HepG2 (cell line): Measurements from ENCODE around the gene TK1. TPM values are rescaled to one million over a fixed set of nuclear protein-coding genes. Genes with fewer than 3 reads are reported as not detected.

Source experiments
- BCL6 ChIP-seq: IDR thresholded peaks from 2 replicates; pipeline ENCODE4 v1.6.1; 2016; ENCODE audit warnings: missing genetic modification reagents, missing compliant biosample characterization
- DNMT3B ChIP-seq: conservative IDR thresholded peaks from 2 replicates; pipeline ENCODE4 v1.6.1; 2016; ENCODE audit warnings: missing biosample characterization, control low read depth
- EED ChIP-seq: sonication (generic); formaldehyde crosslinking; IDR thresholded peaks from 2 replicates; pipeline ENCODE4 v1.5.0; 2020; ENCODE audit warnings: mild to moderate bottlenecking, missing genetic modification reagents
- ETV6 ChIP-seq: sonication (generic); formaldehyde crosslinking; conservative IDR thresholded peaks from 2 replicates; pipeline ENCODE4 v1.4.0; 2020; ENCODE audit warnings: missing genetic modification reagents
- EZH2 ChIP-seq: conservative IDR thresholded peaks from 2 replicates; pipeline ENCODE4 v1.6.1; 2012; ENCODE audit warnings: mild to moderate bottlenecking, low read depth, low read length, moderate library complexity
- GATA4 ChIP-seq: sonication (generic); IDR thresholded peaks from 2 replicates; pipeline ENCODE4 v1.6.1; 2016; ENCODE audit warnings: antibody characterized with exemption, low read depth, borderline replicate concordance
- HDAC1 ChIP-seq: sonication (generic); formaldehyde crosslinking; IDR thresholded peaks from 2 replicates; pipeline ENCODE4 v1.5.1; 2020; ENCODE audit warnings: mild to moderate bottlenecking, missing genetic modification reagents
- HNF4G ChIP-seq, 2 experiments: sonication (generic) in 1 of 2; formaldehyde crosslinking in 1 of 2; IDR thresholded peaks; 2 replicates each; pipeline versions ENCODE4 v1.4.0 to v1.6.1; 2011 to 2020; ENCODE audit warnings: borderline replicate concordance in 2 of 2, low read depth in 2 of 2, mild to moderate bottlenecking in 2 of 2, low read length in 1 of 2, missing genetic modification reagents in 1 of 2, moderate library complexity in 1 of 2
- JUN ChIP-seq: sonication (generic); formaldehyde crosslinking; IDR thresholded peaks from 2 replicates; pipeline ENCODE4 v1.4.0; 2020; ENCODE audit warnings: mild to moderate bottlenecking, missing genetic modification reagents
- NBN ChIP-seq: fragments of 450-650 bp; conservative IDR thresholded peaks from 2 replicates; pipeline ENCODE4 v1.6.1; 2017
- NFE2L2 ChIP-seq: fragments of 150-350 bp; IDR thresholded peaks from 2 replicates; pipeline ENCODE4 v1.6.1; 2014; ENCODE audit warnings: low read length
- NR2F1 ChIP-seq, 2 experiments: fragments of 450-650 bp in 1 of 2; formaldehyde crosslinking in 1 of 2; IDR thresholded peaks; 2 replicates each; pipeline versions ENCODE4 v1.5.0 to v1.6.1; 2016 to 2020; ENCODE audit warnings: mild to moderate bottlenecking in 1 of 2, missing compliant biosample characterization in 1 of 2, missing genetic modification reagents in 1 of 2, moderate library complexity in 1 of 2
- RFXANK ChIP-seq: IDR thresholded peaks from 2 replicates; pipeline ENCODE4 v1.6.1; 2016
- SAFB2 ChIP-seq: sonication (generic); formaldehyde crosslinking; IDR thresholded peaks from 2 replicates; pipeline ENCODE4 v1.5.1; 2020; ENCODE audit warnings: missing genetic modification reagents, low read depth, mild to moderate bottlenecking, borderline replicate concordance
- SALL2 ChIP-seq: sonication (generic); formaldehyde crosslinking; IDR thresholded peaks from 2 replicates; pipeline ENCODE4 v1.8.1; 2023; ENCODE audit warnings: mild to moderate bottlenecking, missing genetic modification reagents, inconsistent platforms
- SCMH1 ChIP-seq: sonication (generic); formaldehyde crosslinking; IDR thresholded peaks from 2 replicates; pipeline ENCODE4 v1.9.0; 2021; ENCODE audit warnings: missing genetic modification reagents, mild to moderate bottlenecking, borderline replicate concordance
- SMAD1 ChIP-seq: sonication (generic); formaldehyde crosslinking; IDR thresholded peaks from 2 replicates; pipeline ENCODE4 v1.4.0; 2020; ENCODE audit warnings: missing genetic modification reagents, low read depth, mild to moderate bottlenecking, borderline replicate concordance
- SMAD3 ChIP-seq: sonication (generic); formaldehyde crosslinking; IDR thresholded peaks from 2 replicates; pipeline ENCODE4 v1.4.0; 2020; ENCODE audit warnings: missing genetic modification reagents
- SNAPC2 ChIP-seq: sonication (generic); formaldehyde crosslinking; IDR thresholded peaks from 2 replicates; pipeline ENCODE4 v1.8.1; 2022; ENCODE audit warnings: mild to moderate bottlenecking, missing genetic modification reagents
- SP140L ChIP-seq: sonication (generic); formaldehyde crosslinking; IDR thresholded peaks from 2 replicates; pipeline ENCODE4 v1.4.0; 2020; ENCODE audit warnings: missing genetic modification reagents, borderline replicate concordance
- SRSF4 ChIP-seq: fragments of 200-400 bp; formaldehyde crosslinking; IDR thresholded peaks from one replicate; pipeline ENCODE4 v1.6.1; 2018; ENCODE audit warnings: mild to moderate bottlenecking, low read depth, low read length, moderate library complexity; ENCODE audit not compliant: poor library complexity, severe bottlenecking
- TBL1XR1 ChIP-seq: fragments of 150-350 bp; IDR thresholded peaks from 2 replicates; pipeline ENCODE4 v1.6.1; 2014; ENCODE audit warnings: borderline replicate concordance, low read length; ENCODE audit not compliant: partially characterized antibody
- ZFP1 ChIP-seq: IDR thresholded peaks from 2 replicates; pipeline ENCODE4 v1.6.1; 2016
- ZNF20 ChIP-seq: sonication (generic); formaldehyde crosslinking; IDR thresholded peaks from 2 replicates; pipeline ENCODE4 v1.4.0; 2020; ENCODE audit warnings: mild to moderate bottlenecking, moderate library complexity, missing genetic modification reagents
- ZNF296 ChIP-seq: sonication (generic); formaldehyde crosslinking; conservative IDR thresholded peaks from 2 replicates; pipeline ENCODE4 v1.5.0; 2020; ENCODE audit warnings: mild to moderate bottlenecking, missing genetic modification reagents
- ZNF44 ChIP-seq: sonication (generic); formaldehyde crosslinking; IDR thresholded peaks from 2 replicates; pipeline ENCODE4 v1.5.1; 2020; ENCODE audit warnings: mild to moderate bottlenecking, missing genetic modification reagents
- ZNF446 ChIP-seq: sonication (generic); formaldehyde crosslinking; IDR thresholded peaks from 2 replicates; pipeline ENCODE4 v1.5.0; 2020; ENCODE audit warnings: mild to moderate bottlenecking, missing genetic modification reagents
- ZNF549 ChIP-seq: sonication (generic); formaldehyde crosslinking; IDR thresholded peaks from 2 replicates; pipeline ENCODE4 v1.5.0; 2020; ENCODE audit warnings: missing genetic modification reagents
- ZNF670 ChIP-seq: sonication (generic); formaldehyde crosslinking; IDR thresholded peaks from 2 replicates; pipeline ENCODE4 v1.8.0; 2022; ENCODE audit warnings: mild to moderate bottlenecking, missing genetic modification reagents, borderline replicate concordance
- ZNF678 ChIP-seq: sonication (generic); formaldehyde crosslinking; IDR thresholded peaks from 2 replicates; pipeline ENCODE4 v1.4.0; 2020; ENCODE audit warnings: mild to moderate bottlenecking, missing genetic modification reagents
- ZNF878 ChIP-seq: sonication (generic); formaldehyde crosslinking; IDR thresholded peaks from 2 replicates; pipeline ENCODE4 v1.8.1; 2023; ENCODE audit warnings: mild to moderate bottlenecking, missing genetic modification reagents, moderate library complexity
- ZNF891 ChIP-seq: sonication (generic); formaldehyde crosslinking; IDR thresholded peaks from 2 replicates; pipeline ENCODE4 v1.5.0; 2020; ENCODE audit warnings: mild to moderate bottlenecking, missing genetic modification reagents
- polyA plus RNA-seq, 8 experiments: library from polyadenylated mRNA; depleted of rRNA in 3 of 8; stranded (reverse) in 7 of 8; unstranded in 1 of 8; fragments of >200 nt; fragmentation: Illumina TruSeq in 4 of 8; extraction: Trizol in 4 of 8; gene quantifications; 2 replicates each; pipeline versions ENCODE4 v1.2.1 to v1.2.3, GENCODE V29; 2011 to 2016; ENCODE audit warnings: low read depth in 4 of 8, missing spikeins in 1 of 8, mixed read lengths in 1 of 8; ENCODE audit not compliant: insufficient read depth in 1 of 8
- total RNA-seq, 5 experiments: library from RNA; depleted of rRNA; stranded (reverse); fragments of >200 nt; fragmentation: Illumina TruSeq; extraction: Trizol; gene quantifications; 2 replicates each; pipeline ENCODE4 v1.2.3, GENCODE V29; 2016; ENCODE audit warnings: low read depth in 1 of 5

TK1 gene
- total and polyA plus RNA-seq, 2 of the 13 experiments (the other 11 are each of a cell fraction or from before 2014, with no cell fraction given), result 45.0 to 96.0 TPM

DNA sequence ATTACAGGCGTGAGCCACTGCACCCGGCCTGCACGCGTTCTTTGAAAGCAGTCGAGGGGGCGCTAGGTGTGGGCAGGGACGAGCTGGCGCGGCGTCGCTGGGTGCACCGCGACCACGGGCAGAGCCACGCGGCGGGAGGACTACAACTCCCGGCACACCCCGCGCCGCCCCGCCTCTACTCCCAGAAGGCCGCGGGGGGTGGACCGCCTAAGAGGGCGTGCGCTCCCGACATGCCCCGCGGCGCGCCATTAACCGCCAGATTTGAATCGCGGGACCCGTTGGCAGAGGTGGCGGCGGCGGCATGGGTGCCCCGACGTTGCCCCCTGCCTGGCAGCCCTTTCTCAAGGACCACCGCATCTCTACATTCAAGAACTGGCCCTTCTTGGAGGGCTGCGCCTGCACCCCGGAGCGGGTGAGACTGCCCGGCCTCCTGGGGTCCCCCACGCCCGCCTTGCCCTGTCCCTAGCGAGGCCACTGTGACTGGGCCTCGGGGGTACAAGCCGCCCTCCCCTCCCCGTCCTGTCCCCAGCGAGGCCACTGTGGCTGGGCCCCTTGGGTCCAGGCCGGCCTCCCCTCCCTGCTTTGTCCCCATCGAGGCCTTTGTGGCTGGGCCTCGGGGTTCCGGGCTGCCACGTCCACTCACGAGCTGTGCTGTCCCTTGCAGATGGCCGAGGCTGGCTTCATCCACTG is 27.3 kb upstream of the TK1 start, which contains the start of gene BIRC5 (continued):
- TF ChIP-seq SCMH1 (CRISPR knock-in tag) (no peak), SP140L (CRISPR knock-in tag) (no peak), ETV6 (CRISPR knock-in tag) (peak; percentile 81), HNF4G (IDR thresholded peaks at IDR 0.05; ENCODE audit: borderline replicate concordance, low read depth, low read length) (peak; percentile 34; the same call in 1 of the 2 replicates), HNF4G (CRISPR knock-in tag; IDR thresholded peaks at IDR 0.05; ENCODE audit: borderline replicate concordance, low read depth) (no peak), ZNF549 (CRISPR knock-in tag) (no peak), ZNF296 (CRISPR knock-in tag) (peak; percentile 57; the same call in 1 of the 2 replicates), ZNF891 (peak; percentile 88), SALL2 (peak; percentile 94; the same call in 1 of the 2 replicates), SRSF4 (no peak), SAFB2 (CRISPR knock-in tag) (peak; percentile 68; the same call in 1 of the 2 replicates), RFXANK (CRISPR knock-in tag) (no peak), GATA4 (no peak), ZNF878 (CRISPR knock-in tag) (peak; percentile 91; the same call in 1 of the 2 replicates), ZFP1 (CRISPR knock-in tag) (no peak), NFE2L2 (no peak), ZNF44 (CRISPR knock-in tag) (peak; percentile 90), ZNF678 (CRISPR knock-in tag) (peak; percentile 85; the same call in 1 of the 2 replicates), SMAD1 (peak; percentile 44; the same call in 1 of the 2 replicates), DNMT3B (CRISPR knock-in tag) (no peak), HDAC1 (CRISPR knock-in tag) (peak; percentile 100), SMAD3 (CRISPR knock-in tag) (no peak), ZNF446 (CRISPR knock-in tag) (peak; percentile 5; the same call in 1 of the 2 replicates), NR2F1 (CRISPR knock-in tag; IDR thresholded peaks at IDR 0.05) (no peak; a peak in 1 of 4 replicates), TBL1XR1 (peak; percentile 65), EED (CRISPR knock-in tag) (0 out of 2 replicates have a peak, but pooled peaks have one; percentile 86), NBN (no peak), ZNF20 (CRISPR knock-in tag) (no peak), JUN (CRISPR knock-in tag) (peak; percentile 68), SNAPC2 (CRISPR knock-in tag) (peak; percentile 80; the same call in 1 of the 2 replicates), ZNF670 (CRISPR knock-in tag) (peak; percentile 93; the same call in 1 of the 2 replicates), EZH2 (no peak), BCL6 (peak; percentile 78)
